ENCODE results near the gene NHLH2.

The NHLH2 gene

GRCh38 chr1:115807723-115808122, 33.2 kb downstream of the NHLH2 start:
- in situ Hi-C loops (cut with MboI; ENCODE audit: low sequenced_read_pairs): loop anchor here (25.0 kb wide), 1 partner anchor 180 kb away; the partner anchor contains the start of gene SLC22A15

GRCh38 chr1:115805597-115805996, 35.3 kb downstream of the NHLH2 start:
- in situ Hi-C loops (cut with MboI; ENCODE audit: low sequenced_read_pairs): loop anchor here (25.0 kb wide), 1 partner anchor 182 kb away; the partner anchor contains the start of gene SLC22A15

GRCh38 chr1:115802416-115802815, 38.5 kb downstream of the NHLH2 start:
- in situ Hi-C loops (cut with MboI; ENCODE audit: low sequenced_read_pairs): loop anchor here (25.0 kb wide), 1 partner anchor 185 kb away; the partner anchor contains the start of gene SLC22A15

- in situ Hi-C loops (cut with MboI; ENCODE audit: low sequenced_read_pairs): no loop called here
Observed at GRCh38 chr1:115797486-115797885, 43.4 kb downstream of the NHLH2 start.

GRCh38 chr1:115796897-115797296, 44.0 kb downstream of the NHLH2 start:
- in situ Hi-C loops (cut with MboI; ENCODE audit: low sequenced_read_pairs): no loop called here

- in situ Hi-C loops (cut with MboI; ENCODE audit: low sequenced_read_pairs): no loop called here
Observed at GRCh38 chr1:115796036-115796435, 44.9 kb downstream of the NHLH2 start.

- in situ Hi-C loops (cut with MboI; ENCODE audit: low sequenced_read_pairs): no loop called here
Observed at GRCh38 chr1:115794976-115795639, 45.8 kb downstream of the NHLH2 start.

- in situ Hi-C loops (cut with MboI; ENCODE audit: low sequenced_read_pairs): no loop called here
Observed at GRCh38 chr1:115793162-115793561, 47.8 kb downstream of the NHLH2 start.

GRCh38 chr1:115791816-115792215, 49.1 kb downstream of the NHLH2 start:
- in situ Hi-C loops (cut with MboI; ENCODE audit: low sequenced_read_pairs): no loop called here

- in situ Hi-C loops (cut with MboI; ENCODE audit: low sequenced_read_pairs): no loop called here
Observed at GRCh38 chr1:115790846-115791245, 50.1 kb downstream of the NHLH2 start.

GRCh38 chr1:115790356-115790755, 50.6 kb downstream of the NHLH2 start:
- in situ Hi-C loops (cut with MboI; ENCODE audit: low sequenced_read_pairs): no loop called here
